Gastrocnemius medialis (tissue), 4 donors: ENCODE measurements around the gene ZBTB7C. TPM values are rescaled to one million over a fixed set of nuclear protein-coding genes. Genes with fewer than 3 reads are reported as not detected.
A peak's percentile ranks its signal among the peaks of the same experiment; 100 is the strongest.

ENCODE experiments used
- ATAC-seq, 2 donors: fragments of 150-250 bp; one replicate each; pipeline ENCODE4 v1.9.1; 2016
- DNase-seq, 2 donors: peaks; one replicate each; pipeline ENCODE4 v3.0.0-alpha.2; 2019
- H3K27ac ChIP-seq, 4 donors: fragments of 200-600 bp; sonication (generic); 1 replicate in 1 of 4; 2 replicates in 3 of 4; pipeline ENCODE4 v1.5.1; 2016 to 2018; ENCODE audit warnings: mild to moderate bottlenecking in 2 of 4, moderate library complexity in 1 of 4
- H3K27me3 ChIP-seq, 3 donors: fragments of 200-600 bp; sonication (generic) in 2 of 3; 1 replicate in 1 of 3; 2 replicates in 2 of 3; pipeline versions ENCODE4 v1.5.1 to v1.6.0; 2016 to 2019; ENCODE audit warnings: mild to moderate bottlenecking in 1 of 3, moderate library complexity in 1 of 3
- H3K36me3 ChIP-seq, 2 donors: fragments of 200-600 bp; sonication (generic) in 1 of 2; one replicate each; pipeline ENCODE4 v1.5.1; 2017 to 2018
- H3K4me1 ChIP-seq, 2 donors: fragments of 200-600 bp; sonication (generic) in 1 of 2; one replicate each; pipeline ENCODE4 v1.5.1; 2016 to 2017; ENCODE audit warnings: mild to moderate bottlenecking in 2 of 2
- H3K4me3 ChIP-seq, 4 donors: fragments of 200-600 bp; sonication (generic) in 3 of 4; 1 replicate in 1 of 4; 2 replicates in 3 of 4; pipeline ENCODE4 v1.5.1; 2016 to 2019; ENCODE audit warnings: mild to moderate bottlenecking in 2 of 4
- H3K9me3 ChIP-seq, 3 donors: fragments of 200-600 bp; sonication (generic) in 2 of 3; 1 replicate in 1 of 3; 2 replicates in 2 of 3; pipeline ENCODE4 v1.5.1; 2016 to 2019
- CTCF ChIP-seq, 5 experiments: fragments of 450-650 bp in 3 of 5; fragments of 200-600 bp in 2 of 5; sonication (generic) in 2 of 5; IDR thresholded peaks in 4 of 5; conservative IDR thresholded peaks in 1 of 5; 1 replicate in 4 of 5; 2 replicates in 1 of 5; pipeline ENCODE4 v1.5.1; 2016 to 2019; ENCODE audit warnings: antibody characterized with exemption in 5 of 5, mild to moderate bottlenecking in 3 of 5, moderate library complexity in 3 of 5
- POLR2A ChIP-seq, 2 donors: fragments of 450-650 bp; IDR thresholded peaks; one replicate each; pipeline ENCODE4 v1.6.1; 2017; ENCODE audit warnings: antibody characterized with exemption in 2 of 2, mild to moderate bottlenecking in 2 of 2, moderate library complexity in 2 of 2
- in situ Hi-C, 4 donors: fragments of 200-750 bp; cut with MboI; loops; one replicate each; pipeline versions ENCODE4 v1.15.0 to v1.8.0; 2017; ENCODE audit warnings: low sequenced_read_pairs in 4 of 4
- intact Hi-C: fragments of 100-400 bp; cut with DNase I; formaldehyde crosslinking; loops from one replicate; pipeline ENCODE4 v1.15.1; 2023; ENCODE audit warnings: low total_unique reads
- total RNA-seq, 4 donors: library from RNA; depleted of rRNA; stranded (reverse); fragments of >200 nt; gene quantifications; one replicate each; pipeline versions ENCODE4 v1.1.0 to v1.2.3, GENCODE V29; 2016

Gene ZBTB7C
- total RNA-seq, 4 donors from 2014 or later = 0.53 to 12.3 (median 1.1) TPM

GRCh38 chr18:48059455-48060010 is 349.6 kb downstream of the ZBTB7C start:
- ATAC-seq (peak; percentile 39 to 53), DNase-seq (no peak)
- H3K27ac ChIP-seq = no peak overlapping the region
- intact Hi-C loops (no loop called here), in situ Hi-C loops (no loop called here)
- no peaks in the 10 kb centered on the region for H3K36me3 ChIP-seq
- no peak overlapping the region for H3K4me3 ChIP-seq
- no peaks in the 10 kb centered on the region for H3K27me3 ChIP-seq
- H3K9me3 ChIP-seq = no peaks in the 10 kb centered on the region
- H3K4me1 ChIP-seq = peaks cover 5 to 6% of the 10 kb centered on the region in 2 donors
- TF ChIP-seq POLR2A (IDR thresholded peaks at IDR 0.05) = no peak
- no peak for TF ChIP-seq CTCF (IDR thresholded peaks at IDR 0.05 in 4 of 5, conservative IDR thresholded peaks at IDR 0.05 in 1 of 5)

- intact Hi-C loops (no loop called here), in situ Hi-C loops (no loop called here)
- Histone ChIP-seq H3K27ac (no peak overlapping the region), H3K4me3 (no peak overlapping the region), H3K36me3 (no peaks in the 10 kb centered on the region), H3K9me3 (no peaks in the 10 kb centered on the region), H3K27me3 (no peaks in the 10 kb centered on the region), H3K4me1 (peaks cover 5 to 6% of the 10 kb centered on the region in 2 donors)
- ATAC-seq = no peak
- no peak for DNase-seq
- TF ChIP-seq CTCF (IDR thresholded peaks at IDR 0.05 in 4 of 5, conservative IDR thresholded peaks at IDR 0.05 in 1 of 5) = no peak
Measured at GRCh38 chr18:48058486-48058885, 350.7 kb downstream of the ZBTB7C start.

- H3K4me3 ChIP-seq = no peak overlapping the region
- no peaks in the 10 kb centered on the region for H3K27me3 ChIP-seq
- intact Hi-C loops = no loop called here
- DNase-seq (no peak), ATAC-seq (no peak)
- H3K27ac ChIP-seq = no peak overlapping the region
- no peaks in the 10 kb centered on the region for H3K9me3 ChIP-seq
- TF ChIP-seq CTCF (IDR thresholded peaks at IDR 0.05 in 4 of 5, conservative IDR thresholded peaks at IDR 0.05 in 1 of 5) (no peak), POLR2A (IDR thresholded peaks at IDR 0.05) (no peak)
- peaks cover 5 to 6% of the 10 kb centered on the region in 2 donors for H3K4me1 ChIP-seq
- H3K36me3 ChIP-seq = no peaks in the 10 kb centered on the region
- in situ Hi-C loops = no loop called here
Measured at GRCh38 chr18:48057018-48057417, 352.2 kb downstream of the ZBTB7C start.

- Histone ChIP-seq H3K4me1 (peaks cover 5 to 6% of the 10 kb centered on the region in 2 donors), H3K27ac (no peak overlapping the region), H3K27me3 (no peaks in the 10 kb centered on the region), H3K9me3 (no peaks in the 10 kb centered on the region), H3K4me3 (no peak overlapping the region), H3K36me3 (no peaks in the 10 kb centered on the region)
- in situ Hi-C loops (no loop called here), intact Hi-C loops (no loop called here)
- DNase-seq = no peak
- TF ChIP-seq CTCF (IDR thresholded peaks at IDR 0.05 in 4 of 5, conservative IDR thresholded peaks at IDR 0.05 in 1 of 5) (no peak), POLR2A (IDR thresholded peaks at IDR 0.05) (no peak)
- no peak for ATAC-seq
Measured at GRCh38 chr18:48055351-48055750, 353.8 kb downstream of the ZBTB7C start.
